Measurements from ENCODE around the gene RIT1. TPM values are rescaled to one million over a fixed set of nuclear protein-coding genes. Genes with fewer than 3 reads are reported as not detected.

The RIT1 gene, protein sequence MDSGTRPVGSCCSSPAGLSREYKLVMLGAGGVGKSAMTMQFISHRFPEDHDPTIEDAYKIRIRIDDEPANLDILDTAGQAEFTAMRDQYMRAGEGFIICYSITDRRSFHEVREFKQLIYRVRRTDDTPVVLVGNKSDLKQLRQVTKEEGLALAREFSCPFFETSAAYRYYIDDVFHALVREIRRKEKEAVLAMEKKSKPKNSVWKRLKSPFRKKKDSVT
- 10 to 100 TPM; 50.4 to 54.9 (median 52.9) TPM for polyA plus RNA-seq (ENCODE audit: insufficient read length in 3 of 3)

DNA sequence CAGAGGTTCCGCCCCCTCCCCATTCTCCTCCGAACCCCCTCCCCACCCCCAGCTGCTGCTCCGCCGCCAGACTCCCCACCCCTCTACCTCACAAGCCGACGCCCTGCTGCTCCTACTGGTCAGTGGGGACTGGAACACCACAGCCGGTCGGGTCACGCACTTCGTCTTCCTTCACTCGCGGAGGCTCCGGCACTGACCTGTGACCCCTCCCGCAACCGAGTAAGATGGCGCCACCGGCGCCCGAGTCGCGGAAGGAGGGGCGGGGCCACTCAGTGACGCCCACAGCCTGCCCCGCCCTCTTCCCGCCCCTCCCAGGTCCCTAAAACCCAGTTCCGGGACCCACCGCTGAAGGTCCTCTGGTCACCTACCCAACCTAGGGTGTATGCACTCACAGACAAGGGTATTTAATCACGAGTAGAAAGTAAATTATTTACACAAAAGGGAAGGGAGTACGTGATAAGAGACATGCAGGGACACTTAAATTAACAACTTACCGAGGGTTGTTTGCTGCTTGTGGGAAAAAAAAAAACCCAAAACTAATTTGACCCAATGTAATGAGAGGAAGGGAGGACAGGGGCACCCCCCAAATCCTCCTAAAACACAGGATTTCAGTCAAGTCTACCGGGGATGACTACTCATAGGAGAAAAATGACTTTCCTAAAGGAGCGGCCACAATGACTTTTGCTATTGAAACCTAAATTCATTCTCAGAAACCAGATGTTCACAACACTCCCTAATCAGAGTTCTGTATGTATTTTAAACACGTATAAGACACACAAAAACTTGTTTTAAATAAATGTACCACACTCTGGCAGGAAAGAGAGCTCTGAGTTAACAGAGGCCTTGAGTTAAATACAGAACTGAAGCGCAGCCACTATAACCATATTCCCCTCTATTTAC lies at the start of gene RIT1:
TSS of gene RIT1 (minus strand) at position 194 of the 900 bp plus-strand sequence. CDS start 588 bp downstream, outside the sequence.
- peak; percentile 57 to 73 (median 71) for DNase-seq (ENCODE audit: low read depth in 3 of 3, low spot score in 2 of 3)

DNA sequence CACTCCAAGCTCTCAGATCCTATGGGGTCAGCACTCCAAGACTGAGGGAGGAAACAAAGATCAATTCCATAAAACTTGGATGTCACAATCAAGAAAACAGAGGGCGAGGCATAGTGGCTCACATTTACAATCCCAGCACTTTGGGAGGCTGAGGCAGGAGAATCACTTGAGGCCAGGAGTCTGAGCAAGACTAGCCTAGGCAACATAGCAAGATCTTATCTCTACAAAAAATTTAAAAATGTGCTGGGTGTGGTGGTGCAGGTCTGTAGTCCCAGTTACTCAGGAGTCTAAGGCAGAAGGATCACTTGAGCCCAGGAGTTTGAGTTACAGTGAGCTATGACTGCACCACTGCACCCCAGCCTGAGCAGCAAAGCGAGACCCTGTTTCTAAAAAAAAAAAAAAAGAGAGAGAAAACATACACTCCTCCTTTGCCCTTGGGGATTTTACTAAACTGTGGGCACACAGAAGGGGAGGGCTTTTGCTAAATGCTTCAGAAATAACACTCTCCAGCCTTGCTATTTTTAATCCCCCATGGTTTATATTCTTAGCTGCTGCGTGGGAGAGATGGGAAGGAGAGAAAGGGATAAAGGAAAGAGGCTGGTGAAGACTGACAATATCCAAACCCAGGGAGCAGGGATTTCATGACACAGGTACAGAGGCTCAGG lies 49.1 kb upstream of the RIT1 start:
- DNase-seq (ENCODE audit: low read depth in 3 of 3, low spot score in 2 of 3): no peak

DNA sequence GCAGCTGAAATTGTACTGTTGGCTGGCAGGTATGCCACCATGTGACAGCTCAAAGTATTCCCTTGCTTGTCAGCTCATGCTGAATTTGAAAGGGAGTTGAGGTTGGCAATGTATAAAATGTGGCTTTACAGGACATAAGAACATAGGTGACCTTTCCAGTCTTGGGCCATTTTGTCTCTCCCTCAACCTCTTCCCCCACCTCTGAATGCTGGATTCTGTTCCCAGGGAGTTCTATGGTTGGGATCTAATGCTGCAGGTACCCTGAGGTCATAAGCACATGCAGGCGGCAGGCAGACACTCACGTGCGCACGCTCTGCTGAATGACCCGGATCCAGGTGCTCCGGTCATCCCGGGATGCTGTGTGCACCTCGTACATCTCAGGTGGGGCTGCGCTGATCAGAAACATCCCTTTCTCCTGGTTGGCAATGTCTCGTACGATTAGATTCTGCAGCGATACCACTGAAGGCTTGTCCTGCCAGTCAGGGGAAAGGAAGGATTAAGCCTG lies 46.3 kb upstream of the RIT1 start:
- no peak for DNase-seq (ENCODE audit: low read depth in 3 of 3, low spot score in 2 of 3)

DNA sequence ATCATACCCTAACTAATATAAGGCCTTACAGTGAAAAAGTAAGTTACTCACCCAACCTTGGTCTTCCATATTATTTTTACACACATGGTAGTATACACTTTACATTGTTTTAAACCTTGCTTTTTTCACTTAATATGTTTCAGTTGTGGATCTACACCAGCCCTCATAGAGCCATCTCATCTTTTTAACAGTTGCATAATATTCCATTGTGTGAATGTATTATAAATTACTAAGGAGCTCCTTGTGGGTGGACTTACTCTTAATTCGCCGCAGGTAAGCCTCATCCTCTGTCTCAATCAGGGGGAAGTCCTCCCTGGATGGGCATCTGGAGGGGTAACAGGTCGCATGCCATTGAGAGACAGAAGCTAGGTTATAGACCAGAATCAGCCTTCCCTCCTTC lies 43.5 kb upstream of the RIT1 start:
- DNase-seq (ENCODE audit: low read depth in 3 of 3, low spot score in 2 of 3): no peak

DNA sequence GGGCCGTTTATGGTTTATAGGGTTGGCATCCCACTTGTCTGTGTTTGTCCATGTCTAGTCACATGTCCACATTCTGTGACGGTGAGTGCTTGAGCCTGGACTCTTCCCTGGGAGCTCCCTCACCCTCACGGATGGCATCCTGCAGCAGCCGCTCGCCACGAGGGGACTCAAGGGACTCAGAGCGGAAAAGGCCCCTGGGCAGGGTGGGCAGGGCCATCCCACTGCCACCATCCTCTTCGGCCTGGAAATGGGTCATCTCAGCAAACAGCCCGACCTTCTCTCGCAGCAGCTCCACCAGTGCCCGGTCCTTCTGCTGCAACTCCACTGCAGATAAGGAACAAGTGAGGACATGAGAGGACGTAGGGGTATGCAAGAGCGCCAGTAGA lies 41.3 kb upstream of the RIT1 start:
- no peak for DNase-seq (ENCODE audit: low read depth in 3 of 3, low spot score in 2 of 3)

DNA sequence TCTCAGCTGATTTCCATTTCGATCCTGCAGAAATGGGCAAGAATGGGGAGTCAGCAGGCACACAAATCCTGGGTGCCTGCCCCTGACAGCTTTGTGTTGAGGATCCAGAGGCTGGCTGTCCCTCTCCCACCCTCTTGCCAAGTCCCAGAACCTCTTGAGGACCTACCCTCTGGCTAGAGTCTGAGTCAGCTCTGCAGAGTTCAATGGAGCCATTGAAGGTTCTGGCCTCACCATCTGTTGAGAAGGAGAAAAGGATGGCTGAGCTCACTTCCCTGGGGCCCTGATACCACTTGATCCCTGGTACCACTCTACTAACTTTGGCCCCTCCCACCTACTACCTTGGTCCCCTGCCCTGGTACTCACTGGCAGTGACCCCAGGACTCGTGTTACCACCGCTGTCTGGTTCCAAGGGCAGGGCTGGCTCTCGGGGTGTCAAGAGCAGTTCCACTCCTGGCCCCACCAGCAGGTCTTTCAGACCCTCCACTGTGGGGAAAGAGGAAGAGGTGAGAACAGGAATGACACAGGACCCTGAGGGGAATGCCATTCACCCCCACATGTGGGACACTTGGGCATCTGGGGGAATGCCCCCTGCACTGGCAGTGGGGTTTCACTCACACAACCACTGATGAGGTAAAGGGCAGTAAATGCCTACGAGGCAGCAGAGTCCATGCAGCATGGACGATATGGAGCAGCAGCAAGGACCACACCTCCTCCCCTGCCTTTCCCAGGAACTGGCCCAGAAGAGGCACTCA lies 40.8 kb upstream of the RIT1 start:
- no peak for DNase-seq (ENCODE audit: low read depth in 3 of 3, low spot score in 2 of 3)

DNA sequence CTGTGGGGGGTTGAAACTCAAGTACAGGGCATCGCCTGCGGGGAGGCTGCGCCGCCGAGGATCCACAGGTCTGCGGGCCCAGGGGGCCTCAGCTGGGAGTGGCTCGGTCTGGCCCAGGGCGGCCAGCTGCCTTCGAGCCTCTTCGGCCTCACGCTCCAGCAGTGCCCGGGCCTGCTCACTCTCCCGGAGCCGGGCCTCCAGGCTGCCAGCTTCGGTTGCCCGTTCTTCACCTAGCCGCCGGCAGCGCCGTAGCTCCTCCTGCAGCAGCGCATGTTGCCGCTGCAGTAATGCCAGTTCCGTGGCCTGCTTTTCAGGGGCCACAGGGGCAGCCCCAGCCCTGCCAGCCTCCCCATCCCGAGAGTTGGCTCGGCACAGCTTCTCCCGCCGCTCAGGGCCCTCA lies 39.7 kb upstream of the RIT1 start:
- DNase-seq (ENCODE audit: low read depth in 3 of 3, low spot score in 2 of 3): no peak

DNA sequence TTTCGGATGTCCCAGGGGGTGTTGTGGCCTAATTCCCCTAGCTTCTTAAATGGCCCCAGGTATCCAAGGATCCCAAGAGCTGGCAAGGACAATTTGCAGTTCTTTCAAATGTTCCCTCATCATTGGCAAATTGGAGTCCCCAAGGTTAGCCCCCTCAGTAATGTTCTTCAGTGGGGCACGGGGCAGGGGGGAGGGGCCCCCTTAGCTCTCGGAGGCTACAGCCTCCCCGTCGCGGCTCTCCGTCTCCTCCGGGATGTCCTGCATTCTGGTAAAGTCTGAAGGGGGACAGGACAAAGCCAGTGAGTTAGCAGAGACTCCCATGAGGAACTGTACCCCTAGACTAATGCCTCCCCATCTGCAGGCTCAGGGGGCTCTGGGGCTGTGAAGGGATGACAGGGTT lies 36.6 kb upstream of the RIT1 start:
- DNase-seq (ENCODE audit: low read depth in 3 of 3, low spot score in 2 of 3): no peak

DNA sequence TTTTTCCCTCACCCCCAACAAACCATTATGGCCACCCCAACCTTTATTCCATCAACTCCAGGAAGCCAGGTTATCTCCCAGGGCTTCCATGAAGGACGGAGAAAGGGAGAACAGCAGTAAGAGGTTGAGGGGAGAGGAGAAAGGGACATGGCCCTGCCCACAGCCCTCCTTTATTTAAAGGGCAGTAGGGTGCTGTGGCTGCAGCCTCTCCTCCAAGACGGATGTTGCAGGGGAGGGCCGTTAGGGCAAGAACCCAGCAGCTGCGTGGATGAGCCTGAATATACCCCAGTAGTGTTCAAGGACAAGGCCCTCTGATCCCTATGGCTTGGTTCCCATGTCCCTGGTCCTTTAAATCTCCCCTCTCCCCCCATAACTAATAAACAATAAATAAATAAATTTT lies 36.1 kb upstream of the RIT1 start:
- DNase-seq (ENCODE audit: low read depth in 3 of 3, low spot score in 2 of 3): no peak

DNA sequence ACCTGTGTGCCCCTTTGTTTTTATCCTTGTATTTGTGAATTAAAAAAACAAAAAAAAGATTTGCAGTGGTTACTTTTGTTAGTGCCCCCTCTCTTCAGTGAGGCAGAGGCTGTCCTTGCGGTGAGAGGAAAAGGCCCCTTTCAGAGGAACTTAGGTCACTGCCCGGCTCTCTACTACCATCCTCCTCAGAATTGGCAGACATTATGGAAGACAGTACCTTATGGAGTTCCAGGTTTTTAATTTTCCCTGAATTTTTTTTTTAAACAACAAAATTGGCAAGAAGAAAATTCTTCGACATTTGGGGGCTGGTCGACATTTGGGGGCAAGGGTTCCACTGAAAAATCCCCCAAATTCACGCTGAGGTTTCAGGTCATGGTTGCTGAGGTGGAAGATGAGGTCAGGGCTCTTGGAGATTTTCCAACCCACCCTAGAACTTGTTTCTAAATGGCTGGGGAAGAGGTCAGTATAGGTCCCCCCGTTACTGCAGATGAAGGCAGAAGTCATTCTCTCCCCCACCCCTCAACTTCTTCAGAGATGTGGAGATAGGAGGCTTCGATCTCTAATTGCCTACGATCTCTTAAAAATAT lies 35.6 kb upstream of the RIT1 start:
- DNase-seq (ENCODE audit: low read depth in 3 of 3, low spot score in 2 of 3): no peak

DNA sequence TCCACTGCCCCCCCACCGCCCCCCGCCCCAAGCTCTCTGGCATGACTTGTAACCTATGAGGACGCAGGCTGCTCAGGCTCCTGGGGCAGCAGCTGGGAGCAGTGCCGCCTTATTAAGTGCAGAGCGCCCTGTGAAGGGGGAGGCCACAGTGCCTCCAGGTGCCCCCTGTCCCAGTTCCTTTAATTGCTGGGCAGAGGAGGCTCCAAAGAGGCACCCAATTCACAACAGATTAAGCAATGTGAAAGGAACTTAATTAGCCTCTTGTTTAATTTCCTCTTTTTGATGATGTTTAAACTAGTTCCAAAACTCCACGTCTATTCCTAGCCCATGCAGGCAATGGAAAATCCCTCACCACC lies 33.3 kb upstream of the RIT1 start:
- DNase-seq (ENCODE audit: low read depth in 3 of 3, low spot score in 2 of 3): no peak

DNA sequence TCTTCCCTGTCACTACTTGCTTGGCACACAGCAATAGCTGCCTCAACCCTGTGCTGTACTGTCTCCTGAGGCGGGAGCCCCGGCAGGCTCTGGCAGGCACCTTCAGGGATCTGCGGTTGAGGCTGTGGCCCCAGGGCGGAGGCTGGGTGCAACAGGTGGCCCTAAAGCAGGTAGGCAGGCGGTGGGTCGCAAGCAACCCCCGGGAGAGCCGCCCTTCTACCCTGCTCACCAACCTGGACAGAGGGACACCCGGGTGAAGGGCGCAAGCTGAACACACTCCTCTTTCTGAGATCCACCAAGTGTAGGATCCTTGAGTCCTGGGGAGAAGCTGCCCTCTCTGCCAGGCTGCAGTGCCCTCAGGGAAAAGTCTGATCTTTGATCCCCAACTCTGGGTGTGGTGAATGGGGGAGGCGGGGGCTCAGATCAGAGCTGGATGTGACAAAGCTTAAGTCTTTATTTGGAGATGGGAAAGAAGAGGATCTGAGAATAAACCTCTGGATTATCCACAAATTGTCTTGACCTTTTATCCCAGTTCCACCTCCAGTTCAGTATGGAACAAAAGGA lies 31.5 kb upstream of the RIT1 start:
- no peak for DNase-seq (ENCODE audit: low read depth in 3 of 3, low spot score in 2 of 3)

DNA sequence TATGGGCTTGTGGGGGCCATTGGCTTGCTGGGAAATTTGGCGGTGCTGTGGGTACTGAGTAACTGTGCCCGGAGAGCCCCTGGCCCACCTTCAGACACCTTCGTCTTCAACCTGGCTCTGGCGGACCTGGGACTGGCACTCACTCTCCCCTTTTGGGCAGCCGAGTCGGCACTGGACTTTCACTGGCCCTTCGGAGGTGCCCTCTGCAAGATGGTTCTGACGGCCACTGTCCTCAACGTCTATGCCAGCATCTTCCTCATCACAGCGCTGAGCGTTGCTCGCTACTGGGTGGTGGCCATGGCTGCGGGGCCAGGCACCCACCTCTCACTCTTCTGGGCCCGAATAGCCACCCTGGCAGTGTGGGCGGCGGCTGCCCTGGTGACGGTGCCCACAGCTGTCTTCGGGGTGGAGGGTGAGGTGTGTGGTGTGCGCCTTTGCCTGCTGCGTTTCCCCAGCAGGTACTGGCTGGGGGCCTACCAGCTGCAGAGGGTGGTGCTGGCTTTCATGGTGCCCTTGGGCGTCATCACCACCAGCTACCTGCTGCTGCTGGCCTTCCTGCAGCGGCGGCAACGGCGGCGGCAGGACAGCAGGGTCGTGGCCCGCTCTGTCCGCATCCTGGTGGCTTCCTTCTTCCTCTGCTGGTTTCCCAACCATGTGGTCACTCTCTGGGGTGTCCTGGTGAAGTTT lies 30.8 kb upstream of the RIT1 start:
- no peak for DNase-seq (ENCODE audit: low read depth in 3 of 3, low spot score in 2 of 3)

DNA sequence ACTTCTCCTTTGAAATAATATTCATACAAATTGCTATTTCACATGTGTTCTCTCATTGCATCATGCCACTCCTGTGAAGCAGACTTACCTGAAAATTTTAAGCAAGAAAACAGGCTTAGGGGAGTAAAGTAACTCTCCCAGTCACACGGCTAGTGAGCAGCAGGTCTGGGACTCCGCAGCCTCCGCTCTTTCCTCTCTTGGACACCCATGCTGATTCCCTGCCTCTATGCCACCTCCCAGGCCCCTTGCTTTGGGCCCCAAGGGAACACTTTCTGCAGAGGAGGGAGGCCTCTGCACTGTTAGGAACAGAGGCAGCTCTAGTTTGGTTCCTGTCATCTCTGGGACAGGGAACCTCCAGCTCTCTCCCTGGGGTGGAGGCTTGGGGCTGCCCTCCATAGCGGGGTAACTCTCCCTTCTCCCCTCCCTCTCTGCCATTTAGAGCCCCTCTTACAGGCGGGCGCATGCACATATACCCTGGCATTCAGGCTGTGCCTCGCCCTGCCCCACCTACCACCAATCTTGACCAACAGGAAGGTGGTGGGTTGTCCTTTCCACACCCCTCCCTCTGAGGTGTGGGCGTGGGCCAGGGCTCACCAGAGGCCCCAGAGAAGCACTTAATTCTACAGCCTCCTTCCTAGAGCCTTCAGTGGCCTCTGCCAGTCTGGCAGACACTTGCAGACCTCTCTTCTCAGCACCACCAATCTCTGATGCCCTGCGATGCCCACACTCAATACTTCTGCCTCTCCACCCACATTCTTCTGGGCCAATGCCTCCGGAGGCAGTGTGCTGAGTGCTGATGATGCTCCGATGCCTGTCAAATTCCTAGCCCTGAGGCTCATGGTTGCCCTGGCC lies 30.1 kb upstream of the RIT1 start, which contains the start of gene RXFP4:
TSS of gene RXFP4 (plus strand) at position 646 of the 852 bp plus-strand sequence. CDS start at position 718, 72 bp downstream.
- no peak for DNase-seq (ENCODE audit: low read depth in 3 of 3, low spot score in 2 of 3)

DNA sequence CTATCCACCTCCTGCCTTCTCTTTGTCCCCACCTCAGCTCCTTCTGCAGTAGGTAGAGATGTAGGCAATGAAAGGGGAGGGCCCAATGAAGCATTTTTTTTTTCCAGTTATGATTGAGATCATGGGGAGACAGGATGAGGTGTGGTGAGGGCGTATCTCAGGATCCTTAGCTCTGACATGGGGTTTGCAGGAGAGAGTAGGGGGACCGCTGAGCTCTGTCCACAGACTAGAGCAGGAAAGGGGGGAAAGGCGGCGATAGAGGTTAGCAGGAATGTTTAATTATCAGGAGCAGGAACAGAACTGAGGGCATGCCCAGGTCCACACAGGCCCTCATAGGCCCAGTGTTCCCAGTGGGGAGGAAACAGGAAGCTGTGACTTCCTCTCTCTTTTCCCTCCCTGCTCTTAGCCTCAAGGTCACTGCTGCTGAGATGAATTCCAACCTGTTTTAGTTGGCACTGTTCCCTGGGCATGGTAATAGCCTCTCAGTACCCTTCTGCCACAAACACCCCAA lies 29.4 kb upstream of the RIT1 start:
- DNase-seq (ENCODE audit: low read depth in 3 of 3, low spot score in 2 of 3): no peak

DNA sequence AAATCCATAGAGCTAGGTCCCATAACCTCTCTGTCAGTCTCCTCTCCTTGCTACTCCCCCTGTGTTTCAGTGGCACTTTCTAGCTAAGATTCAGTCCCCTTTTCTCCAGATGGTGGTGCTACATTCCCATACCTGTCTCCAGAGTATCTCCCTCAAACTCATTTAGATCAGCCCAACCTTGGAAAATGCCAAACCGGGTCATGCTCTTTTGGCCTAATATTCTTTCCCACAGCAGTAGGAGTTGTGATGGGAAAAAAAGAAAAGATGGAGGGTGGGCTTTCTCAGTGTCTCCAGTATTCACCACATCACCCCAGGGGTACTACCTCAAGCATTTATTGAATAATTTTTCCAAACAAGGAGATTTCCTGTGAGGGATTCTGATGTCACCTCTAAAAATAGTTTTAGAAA lies 27.1 kb upstream of the RIT1 start:
- no peak for DNase-seq (ENCODE audit: low read depth in 3 of 3, low spot score in 2 of 3)

DNA sequence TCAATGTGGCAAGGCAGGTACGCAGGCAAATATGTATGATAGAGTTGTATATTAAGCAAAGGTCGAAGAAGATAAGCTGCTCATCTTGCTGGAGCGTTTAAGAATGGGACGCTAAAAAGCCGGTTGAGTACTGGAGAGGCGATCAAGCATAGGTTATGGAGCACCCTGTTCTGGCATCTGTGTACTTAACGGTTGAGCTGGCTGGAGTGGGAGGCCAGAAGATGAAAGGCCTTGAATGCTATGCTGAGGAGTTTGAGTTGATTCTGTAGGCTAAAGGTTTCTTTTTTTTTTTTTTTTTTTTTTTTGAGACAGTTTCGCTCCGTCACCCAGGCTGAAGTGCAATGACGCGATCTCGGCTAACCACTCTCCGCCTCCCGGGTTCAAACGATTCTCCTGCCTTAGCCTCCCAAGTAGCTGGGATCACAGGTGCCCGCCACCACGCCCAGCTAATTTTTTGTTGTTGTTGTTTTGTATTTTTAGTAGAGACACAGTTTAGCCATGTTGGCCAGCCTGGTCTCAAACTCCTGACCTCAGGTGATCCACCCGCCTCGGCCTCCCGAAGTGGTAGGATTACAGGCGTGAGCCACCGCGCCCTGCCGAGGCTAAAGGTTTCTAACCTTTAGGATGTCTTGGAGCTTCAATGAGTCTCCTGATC lies 23.9 kb upstream of the RIT1 start:
- DNase-seq (ENCODE audit: low read depth in 3 of 3, low spot score in 2 of 3): no peak

Data from right renal cortex interstitium (tissue), 3 donors.